ENCODE data around the gene SH2D6. TPM values are rescaled to one million over a fixed set of nuclear protein-coding genes. Genes with fewer than 3 reads are reported as not detected.
"Not testable (repeated sequence)": the region's sequence is repeated elsewhere in the genome, so short reads cannot be mapped to it uniquely, and the experiment has no call there.

Gene SH2D6
- 1 to 10 TPM; 3.2 to 4.0 TPM for total RNA-seq

DNA sequence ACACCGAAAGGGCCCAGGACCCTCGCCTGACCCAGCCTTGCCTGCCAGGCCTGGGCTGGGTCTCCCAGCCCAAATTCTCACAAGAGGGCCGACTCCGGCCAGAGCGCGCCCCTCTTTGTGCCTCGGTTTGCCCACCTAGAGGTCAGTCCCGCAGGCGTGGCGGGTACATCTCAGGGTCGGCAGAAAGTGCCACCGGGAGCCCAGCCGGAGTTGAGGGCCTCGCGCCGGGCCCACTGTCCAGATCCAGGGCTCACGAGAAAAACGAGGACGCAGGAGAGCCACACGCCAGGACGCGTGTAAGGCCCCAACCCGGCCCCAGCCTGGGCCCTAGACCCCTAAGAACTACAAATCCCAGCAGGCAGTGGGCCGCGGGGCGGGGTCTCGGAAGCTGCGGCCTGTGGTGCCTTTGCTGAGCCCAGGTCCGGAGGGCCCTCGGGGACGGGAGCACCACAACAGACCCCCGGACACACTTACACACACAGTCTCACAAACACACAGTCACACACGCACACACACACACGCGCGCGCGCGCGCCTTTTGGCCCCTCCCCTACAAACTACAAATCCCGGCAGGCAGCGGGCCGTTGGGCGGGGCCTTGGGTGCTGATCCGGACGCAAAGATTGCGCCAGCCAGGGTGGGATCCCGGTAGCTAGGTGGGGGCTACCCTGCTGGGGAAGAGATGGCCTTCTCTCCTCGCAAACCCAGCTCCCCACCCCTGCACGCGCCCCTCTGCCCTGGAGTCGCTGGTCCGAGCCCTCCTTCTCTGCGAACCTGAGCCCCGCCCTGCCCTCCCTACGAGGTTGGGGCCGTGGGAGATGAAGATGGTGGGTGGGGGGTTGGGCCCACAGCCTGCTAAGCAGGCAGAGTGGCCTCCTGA is at the start of gene SH2D6:
Gene SH2D6, plus strand, starts transcription at position 583 of the 877 bp plus-strand sequence. CDS start 10,752 bp downstream, outside the sequence.
- H3K9me3 Mint-ChIP-seq: no peaks in the 10 kb centered on the region
- H3K4me1 Mint-ChIP-seq (ENCODE audit: low read depth): peaks cover 53% of the 10 kb centered on the region
- H3K36me3 Mint-ChIP-seq (ENCODE audit: insufficient read depth in 2 of 2): no peaks in the 10 kb centered on the region
- H3K27me3 Mint-ChIP-seq (ENCODE audit: low read depth): no peaks in the 10 kb centered on the region
- H3K27ac Mint-ChIP-seq: peak within 1 kb of the TSS; percentile 98
- ATAC-seq (replicated peaks in 1 of 2) (peak; percentile 83 to 85), DNase-seq (peak; percentile 89 to 91)
- peak within 1 kb of the TSS; percentile 95 to 96 for H3K4me3 Mint-ChIP-seq

GRCh38 chr2:85368921-85369320 is 49.6 kb upstream of the SH2D6 start:
- H3K4me1 Mint-ChIP-seq (ENCODE audit: low read depth): no peaks in the 10 kb centered on the region
- H3K36me3 Mint-ChIP-seq (ENCODE audit: insufficient read depth in 2 of 2): no peaks in the 10 kb centered on the region
- H3K4me3 Mint-ChIP-seq: no peak overlapping the region
- H3K27me3 Mint-ChIP-seq (ENCODE audit: low read depth): no peaks in the 10 kb centered on the region
- DNase-seq (no peak), ATAC-seq (replicated peaks in 1 of 2) (no peak)
- no peaks in the 10 kb centered on the region for H3K9me3 Mint-ChIP-seq
- no peak overlapping the region for H3K27ac Mint-ChIP-seq

DNA sequence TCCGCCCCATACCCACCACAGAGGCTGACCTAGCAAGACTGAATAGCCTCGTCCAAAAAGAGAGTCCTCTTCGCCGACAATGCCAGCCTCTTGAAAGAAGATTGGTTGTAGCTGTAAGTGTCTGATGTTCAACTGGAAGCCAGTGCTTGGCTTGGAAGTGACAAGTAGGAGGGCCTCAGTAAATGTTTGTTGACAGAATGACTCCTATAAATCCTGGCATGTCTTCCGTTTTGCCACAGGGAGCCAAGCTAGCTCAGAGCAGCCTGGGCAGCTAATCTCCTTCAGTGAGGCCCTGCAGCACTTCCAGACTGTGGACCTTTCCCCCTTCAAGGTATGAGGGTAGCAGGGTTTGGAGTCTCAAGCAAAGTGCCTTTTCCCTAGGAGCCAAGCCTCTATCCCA is 49.0 kb upstream of the SH2D6 start:
- ATAC-seq (replicated peaks in 1 of 2): no peak
- Mint-ChIP-seq H3K36me3 (ENCODE audit: insufficient read depth in 2 of 2) (no peaks in the 10 kb centered on the region), H3K4me3 (no peak overlapping the region), H3K27ac (no peak overlapping the region), H3K27me3 (ENCODE audit: low read depth) (no peaks in the 10 kb centered on the region), H3K9me3 (no peaks in the 10 kb centered on the region), H3K4me1 (ENCODE audit: low read depth) (no peaks in the 10 kb centered on the region)
- no peak for DNase-seq

DNA sequence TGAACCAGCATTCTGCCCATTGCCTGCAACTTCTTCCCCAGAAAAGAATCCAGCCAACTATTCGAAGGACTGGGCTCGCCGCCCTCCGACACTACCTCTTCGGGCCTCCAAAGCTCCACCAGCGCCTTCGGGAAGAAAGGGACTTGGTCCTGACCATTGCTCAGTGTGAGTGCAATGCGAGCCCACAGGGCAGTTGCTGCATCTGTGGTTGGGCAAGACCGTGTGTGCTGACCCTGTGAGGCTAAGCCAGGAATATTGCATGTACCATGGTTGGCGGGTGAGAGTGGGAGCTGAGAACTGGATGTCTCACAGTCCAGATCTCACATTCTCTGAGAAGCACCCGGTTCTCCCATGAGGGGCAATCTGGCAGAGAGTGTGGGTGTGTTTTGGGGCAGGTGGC is 47.5 kb upstream of the SH2D6 start:
- H3K36me3 Mint-ChIP-seq (ENCODE audit: insufficient read depth in 2 of 2): no peaks in the 10 kb centered on the region
- no peaks in the 10 kb centered on the region for H3K27me3 Mint-ChIP-seq (ENCODE audit: low read depth)
- H3K4me1 Mint-ChIP-seq (ENCODE audit: low read depth): no peaks in the 10 kb centered on the region
- H3K4me3 Mint-ChIP-seq: no peak overlapping the region
- H3K9me3 Mint-ChIP-seq: no peaks in the 10 kb centered on the region
- ATAC-seq (replicated peaks in 1 of 2) (no peak), DNase-seq (no peak)
- no peak overlapping the region for H3K27ac Mint-ChIP-seq

DNA sequence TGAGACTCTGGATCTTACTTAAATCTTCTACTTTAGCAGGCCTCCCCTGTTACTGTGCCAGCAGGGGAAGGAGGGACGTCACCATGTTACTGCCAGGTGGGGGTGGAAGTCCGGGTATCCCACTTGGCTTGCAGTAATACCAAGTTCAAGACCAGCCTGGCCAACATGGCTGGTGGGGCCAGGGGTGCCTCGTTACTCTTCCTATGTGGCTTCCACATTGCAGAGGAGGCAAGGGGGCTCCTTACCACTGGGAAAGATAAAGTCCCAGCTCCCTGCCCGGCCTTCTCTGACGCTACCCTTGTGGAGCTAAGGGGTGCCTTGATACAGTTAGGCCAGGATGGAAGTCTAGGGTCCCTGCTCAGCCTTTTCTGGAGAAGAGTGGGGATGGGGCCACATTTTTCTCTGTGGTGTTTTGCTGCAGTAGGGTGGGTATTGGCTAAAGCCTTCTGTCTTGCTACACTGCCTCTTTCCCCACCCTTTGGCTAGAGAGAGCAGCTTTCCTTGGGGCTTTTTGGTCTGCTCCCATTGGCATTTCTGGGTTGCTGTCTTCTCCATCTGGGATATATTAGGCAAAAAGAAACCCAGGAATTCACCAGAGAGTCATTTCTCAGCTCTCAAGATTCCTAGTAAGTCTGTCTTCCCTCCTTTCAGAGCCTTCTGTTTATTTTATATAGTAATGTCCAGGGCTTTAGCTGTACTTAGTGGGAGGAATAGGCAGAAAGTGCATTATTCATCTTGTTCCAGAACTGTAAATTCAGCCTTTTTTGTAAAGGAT is 42.0 kb upstream of the SH2D6 start:
- no peaks in the 10 kb centered on the region for H3K4me1 Mint-ChIP-seq (ENCODE audit: low read depth)
- peaks cover 1 to 3% of the 10 kb centered on the region in 2 donors for H3K9me3 Mint-ChIP-seq
- peaks cover 7 to 33% of the 10 kb centered on the region in 2 donors for H3K36me3 Mint-ChIP-seq (ENCODE audit: insufficient read depth in 2 of 2)
- no peak for DNase-seq
- no peak for ATAC-seq (replicated peaks in 1 of 2)
- no peak overlapping the region for H3K4me3 Mint-ChIP-seq
- H3K27ac Mint-ChIP-seq: no peak overlapping the region
- H3K27me3 Mint-ChIP-seq (ENCODE audit: low read depth): no peaks in the 10 kb centered on the region

DNA sequence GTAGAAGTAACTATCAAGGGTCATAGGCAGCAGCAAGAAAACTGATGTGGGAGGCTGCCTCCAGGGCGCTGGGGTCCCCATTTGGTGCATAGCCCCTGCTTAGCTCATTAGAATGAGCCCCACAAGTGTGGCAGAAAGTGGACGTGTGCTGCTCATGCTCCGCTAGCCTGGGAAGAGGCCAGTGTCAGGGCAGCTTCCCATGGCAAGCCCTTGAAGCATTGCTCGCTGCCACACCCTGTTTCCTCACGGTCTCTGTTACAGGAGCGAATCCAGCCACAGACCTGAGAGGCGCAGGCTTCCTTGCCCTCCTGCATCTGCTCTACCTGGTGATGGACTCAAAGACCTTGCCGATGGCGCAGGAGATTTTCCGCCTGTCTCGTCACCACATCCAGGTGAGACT is 41.4 kb upstream of the SH2D6 start:
- no peaks in the 10 kb centered on the region for H3K27me3 Mint-ChIP-seq (ENCODE audit: low read depth)
- no peak overlapping the region for H3K4me3 Mint-ChIP-seq
- H3K9me3 Mint-ChIP-seq: peaks cover 1 to 3% of the 10 kb centered on the region in 2 donors
- ATAC-seq (replicated peaks in 1 of 2) (no peak), DNase-seq (no peak)
- H3K36me3 Mint-ChIP-seq (ENCODE audit: insufficient read depth in 2 of 2): peaks cover 7 to 33% of the 10 kb centered on the region in 2 donors
- H3K27ac Mint-ChIP-seq: no peak overlapping the region
- no peaks in the 10 kb centered on the region for H3K4me1 Mint-ChIP-seq (ENCODE audit: low read depth)

- H3K9me3 Mint-ChIP-seq: peaks cover 1 to 3% of the 10 kb centered on the region in 2 donors
- H3K27me3 Mint-ChIP-seq (ENCODE audit: low read depth): no peaks in the 10 kb centered on the region
- no peaks in the 10 kb centered on the region for H3K4me1 Mint-ChIP-seq (ENCODE audit: low read depth)
- peaks cover 7 to 33% of the 10 kb centered on the region in 2 donors for H3K36me3 Mint-ChIP-seq (ENCODE audit: insufficient read depth in 2 of 2)
- no peak overlapping the region for H3K27ac Mint-ChIP-seq
- ATAC-seq (replicated peaks in 1 of 2): no peak
- H3K4me3 Mint-ChIP-seq: no peak overlapping the region
- DNase-seq: no peak
Measured at GRCh38 chr2:85378257-85378656, 40.3 kb upstream of the SH2D6 start.

DNA sequence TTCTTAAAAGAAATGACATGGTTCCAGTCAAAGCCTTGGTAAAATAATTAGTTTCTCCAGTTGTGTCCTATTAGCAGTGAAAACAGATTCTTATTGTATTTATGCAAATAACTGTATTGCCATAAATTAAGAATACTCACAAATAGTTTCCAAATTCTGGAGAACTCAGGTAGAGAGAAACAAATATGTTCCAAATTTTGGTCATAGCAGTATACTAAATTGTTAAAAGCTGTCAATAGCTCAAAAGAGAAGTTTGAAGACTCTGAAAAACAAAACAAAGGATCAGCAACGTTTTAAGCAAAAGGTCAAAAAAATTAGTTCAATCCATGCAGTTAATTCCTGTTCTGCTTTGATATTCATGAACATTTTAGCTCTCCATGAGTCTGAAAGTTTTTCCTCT is 38.5 kb upstream of the SH2D6 start:
- no peak overlapping the region for H3K4me3 Mint-ChIP-seq
- ATAC-seq (replicated peaks in 1 of 2) (no peak), DNase-seq (no peak)
- no peaks in the 10 kb centered on the region for H3K27me3 Mint-ChIP-seq (ENCODE audit: low read depth)
- H3K36me3 Mint-ChIP-seq (ENCODE audit: insufficient read depth in 2 of 2): peaks cover 7 to 33% of the 10 kb centered on the region in 2 donors
- peaks cover 3% of the 10 kb centered on the region for H3K4me1 Mint-ChIP-seq (ENCODE audit: low read depth)
- peaks cover 1 to 3% of the 10 kb centered on the region in 2 donors for H3K9me3 Mint-ChIP-seq
- no peak overlapping the region for H3K27ac Mint-ChIP-seq

- not testable (repeated sequence) for ATAC-seq (replicated peaks in 1 of 2); H3K4me1 Mint-ChIP-seq (ENCODE audit: low read depth); H3K27ac Mint-ChIP-seq; H3K27me3 Mint-ChIP-seq (ENCODE audit: low read depth); H3K9me3 Mint-ChIP-seq; DNase-seq; H3K4me3 Mint-ChIP-seq
- H3K36me3 Mint-ChIP-seq (ENCODE audit: insufficient read depth in 2 of 2): peaks cover 7 to 28% of the 10 kb centered on the region in 2 donors
Measured at GRCh38 chr2:85383151-85383550, 35.4 kb upstream of the SH2D6 start.

- H3K9me3 Mint-ChIP-seq: peaks cover 0 to 1% of the 10 kb centered on the region in 2 donors
- no peaks in the 10 kb centered on the region for H3K27me3 Mint-ChIP-seq (ENCODE audit: low read depth)
- H3K4me3 Mint-ChIP-seq: no peak overlapping the region
- H3K36me3 Mint-ChIP-seq (ENCODE audit: insufficient read depth in 2 of 2): peaks cover 1 to 21% of the 10 kb centered on the region in 2 donors
- peaks cover 5% of the 10 kb centered on the region for H3K4me1 Mint-ChIP-seq (ENCODE audit: low read depth)
- ATAC-seq (replicated peaks in 1 of 2) (no peak), DNase-seq (no peak)
- no peak overlapping the region for H3K27ac Mint-ChIP-seq
Measured at GRCh38 chr2:85383850-85384249, 34.7 kb upstream of the SH2D6 start.

GRCh38 chr2:85385746-85386145 is 32.8 kb upstream of the SH2D6 start:
- no peak overlapping the region for H3K27ac Mint-ChIP-seq
- H3K36me3 Mint-ChIP-seq (ENCODE audit: insufficient read depth in 2 of 2): peaks cover 0 to 6% of the 10 kb centered on the region in 2 donors
- DNase-seq: no peak
- H3K4me3 Mint-ChIP-seq: no peak overlapping the region
- no peaks in the 10 kb centered on the region for H3K9me3 Mint-ChIP-seq
- no peaks in the 10 kb centered on the region for H3K27me3 Mint-ChIP-seq (ENCODE audit: low read depth)
- ATAC-seq (replicated peaks in 1 of 2): no peak
- peaks cover 5% of the 10 kb centered on the region for H3K4me1 Mint-ChIP-seq (ENCODE audit: low read depth)

DNA sequence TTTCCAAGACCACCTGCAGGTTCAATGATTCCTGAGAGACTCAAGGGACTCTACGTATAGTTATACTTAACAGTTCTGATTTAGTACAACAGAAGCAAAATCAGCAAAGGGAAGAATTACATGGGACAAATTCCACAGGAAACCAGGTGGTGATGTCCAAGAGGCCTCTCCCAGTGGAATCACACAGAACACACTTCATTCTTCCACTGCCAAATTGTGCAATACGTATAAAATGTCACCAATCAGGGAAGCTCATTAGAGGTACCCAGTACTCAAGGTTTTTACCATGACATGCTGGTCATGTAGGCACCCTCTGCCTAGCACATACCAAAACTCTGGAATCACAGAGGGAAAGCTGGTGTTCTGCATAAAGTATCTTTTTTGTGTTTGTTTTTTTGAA is 30.8 kb upstream of the SH2D6 start:
- Mint-ChIP-seq H3K4me1 (ENCODE audit: low read depth) (peaks cover 10% of the 10 kb centered on the region), H3K4me3 (no peak overlapping the region), H3K27me3 (ENCODE audit: low read depth) (no peaks in the 10 kb centered on the region), H3K9me3 (no peaks in the 10 kb centered on the region), H3K36me3 (ENCODE audit: insufficient read depth in 2 of 2) (peaks cover 0 to 3% of the 10 kb centered on the region in 2 donors), H3K27ac (no peak overlapping the region)
- no peak for ATAC-seq (replicated peaks in 1 of 2)
- DNase-seq: no peak

DNA sequence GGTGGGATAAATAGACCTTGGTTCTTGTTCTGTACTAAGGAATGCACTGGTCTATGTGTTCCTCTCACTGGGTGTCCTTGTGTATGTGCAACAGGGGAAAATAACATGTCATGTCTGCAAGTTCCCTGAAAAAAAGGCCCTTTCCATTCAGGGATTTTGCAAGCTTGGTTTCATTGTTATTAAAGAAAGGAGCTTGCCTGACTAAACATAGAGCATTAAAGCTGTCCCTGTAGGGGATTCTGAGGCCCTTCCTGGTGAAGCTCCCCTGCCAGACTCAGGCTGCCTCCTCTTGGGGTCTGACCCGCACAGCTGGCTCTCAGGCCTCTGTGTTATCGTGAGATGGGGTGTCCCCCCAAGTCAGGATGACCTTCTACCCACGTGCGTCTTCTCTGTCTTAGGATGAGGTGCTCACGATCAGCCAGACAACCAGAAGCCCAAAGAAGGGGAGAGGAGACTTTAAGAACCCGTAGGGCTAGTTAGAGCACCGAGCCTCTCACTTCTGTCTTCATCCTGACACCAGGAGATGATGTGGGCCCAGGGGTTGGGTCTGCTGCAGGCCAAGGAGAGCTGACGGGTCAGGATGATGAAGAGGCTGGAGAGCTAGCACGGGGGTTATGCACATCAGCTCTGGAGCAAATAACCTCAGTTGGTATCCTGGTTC is 29.5 kb upstream of the SH2D6 start:
- peak overlapping the region; percentile 24 for H3K27ac Mint-ChIP-seq

More for the DNA sequence above, 29.5 kb upstream of the SH2D6 start:
- no peak for ATAC-seq (replicated peaks in 1 of 2)
- Mint-ChIP-seq H3K9me3 (no peaks in the 10 kb centered on the region), H3K4me3 (no peak overlapping the region), H3K36me3 (ENCODE audit: insufficient read depth in 2 of 2) (peaks cover 0 to 3% of the 10 kb centered on the region in 2 donors), H3K27me3 (ENCODE audit: low read depth) (no peaks in the 10 kb centered on the region), H3K4me1 (ENCODE audit: low read depth) (peaks cover 11% of the 10 kb centered on the region)
- DNase-seq: no peak

Measured in activated T-cell treated with anti-CD3 and anti-CD28 coated beads, Interleukin-2, amount 50 U/mL, for 72 hours (primary cell).